ENCODE measurements around the gene PCDHGA5. TPM values are rescaled to one million over a fixed set of nuclear protein-coding genes. Genes with fewer than 3 reads are reported as not detected.
A peak's percentile ranks its signal among the peaks of the same experiment; 100 is the strongest.
"Not testable (repeated sequence)": the region's sequence is repeated elsewhere in the genome, so short reads cannot be mapped to it uniquely, and the experiment has no call there.

PCDHGA5 gene
- total RNA-seq, 6 donors from 2014 or later = 0.97 to 7.3 (median 2.0) TPM

DNA sequence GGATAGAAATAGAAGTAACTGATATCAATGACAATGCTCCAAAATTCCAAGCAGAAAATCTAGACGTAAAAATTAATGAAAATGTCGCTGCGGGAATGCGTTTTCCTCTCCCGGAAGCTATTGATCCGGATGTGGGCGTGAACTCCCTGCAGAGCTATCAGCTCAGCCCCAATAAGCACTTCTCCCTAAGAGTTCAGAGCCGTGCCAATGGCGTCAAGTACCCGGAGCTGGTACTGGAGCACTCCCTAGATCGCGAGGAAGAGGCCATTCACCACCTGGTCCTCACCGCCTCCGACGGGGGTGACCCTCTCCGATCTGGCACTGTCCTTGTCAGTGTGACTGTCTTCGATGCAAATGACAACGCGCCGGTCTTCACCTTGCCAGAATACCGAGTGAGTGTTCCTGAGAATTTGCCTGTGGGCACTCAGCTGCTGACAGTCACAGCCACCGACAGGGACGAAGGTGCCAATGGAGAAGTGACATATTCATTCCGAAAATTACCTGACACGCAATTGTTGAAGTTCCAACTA, 49.6 kb downstream of the PCDHGA5 start:
- Histone ChIP-seq H3K9me3 (peaks cover 45 to 86% (median 73%) of the 10 kb centered on the region in 4 donors), H3K36me3 (no peaks in the 10 kb centered on the region), H3K4me1 (peaks cover 0 to 8% (median 1%) of the 10 kb centered on the region in 4 donors), H3K27ac (no peak overlapping the region), H3K27me3 (no peaks in the 10 kb centered on the region), H3K4me3 (peak overlapping the region in 3 of 4 donors; percentile 27 to 47 (median 45))
- no peak for DNase-seq
- WGBS, 2 donors = 21 to 25% methylated on average over 25 of the region's 25 CpGs
- TF ChIP-seq POLR2A (IDR thresholded peaks at IDR 0.05) = no peak
- no peak for TF ChIP-seq POLR2AphosphoS5 (IDR thresholded peaks at IDR 0.05)
- TF ChIP-seq EP300 (IDR thresholded peaks at IDR 0.05) = no peak
- TF ChIP-seq, protein P1, sequence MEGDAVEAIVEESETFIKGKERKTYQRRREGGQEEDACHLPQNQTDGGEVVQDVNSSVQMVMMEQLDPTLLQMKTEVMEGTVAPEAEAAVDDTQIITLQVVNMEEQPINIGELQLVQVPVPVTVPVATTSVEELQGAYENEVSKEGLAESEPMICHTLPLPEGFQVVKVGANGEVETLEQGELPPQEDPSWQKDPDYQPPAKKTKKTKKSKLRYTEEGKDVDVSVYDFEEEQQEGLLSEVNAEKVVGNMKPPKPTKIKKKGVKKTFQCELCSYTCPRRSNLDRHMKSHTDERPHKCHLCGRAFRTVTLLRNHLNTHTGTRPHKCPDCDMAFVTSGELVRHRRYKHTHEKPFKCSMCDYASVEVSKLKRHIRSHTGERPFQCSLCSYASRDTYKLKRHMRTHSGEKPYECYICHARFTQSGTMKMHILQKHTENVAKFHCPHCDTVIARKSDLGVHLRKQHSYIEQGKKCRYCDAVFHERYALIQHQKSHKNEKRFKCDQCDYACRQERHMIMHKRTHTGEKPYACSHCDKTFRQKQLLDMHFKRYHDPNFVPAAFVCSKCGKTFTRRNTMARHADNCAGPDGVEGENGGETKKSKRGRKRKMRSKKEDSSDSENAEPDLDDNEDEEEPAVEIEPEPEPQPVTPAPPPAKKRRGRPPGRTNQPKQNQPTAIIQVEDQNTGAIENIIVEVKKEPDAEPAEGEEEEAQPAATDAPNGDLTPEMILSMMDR (IDR thresholded peaks at IDR 0.05) = no peak
- peak in 1 of 2 donors; percentile 12 for ATAC-seq (ENCODE audit: low FRiP score in 2 of 2)

DNA sequence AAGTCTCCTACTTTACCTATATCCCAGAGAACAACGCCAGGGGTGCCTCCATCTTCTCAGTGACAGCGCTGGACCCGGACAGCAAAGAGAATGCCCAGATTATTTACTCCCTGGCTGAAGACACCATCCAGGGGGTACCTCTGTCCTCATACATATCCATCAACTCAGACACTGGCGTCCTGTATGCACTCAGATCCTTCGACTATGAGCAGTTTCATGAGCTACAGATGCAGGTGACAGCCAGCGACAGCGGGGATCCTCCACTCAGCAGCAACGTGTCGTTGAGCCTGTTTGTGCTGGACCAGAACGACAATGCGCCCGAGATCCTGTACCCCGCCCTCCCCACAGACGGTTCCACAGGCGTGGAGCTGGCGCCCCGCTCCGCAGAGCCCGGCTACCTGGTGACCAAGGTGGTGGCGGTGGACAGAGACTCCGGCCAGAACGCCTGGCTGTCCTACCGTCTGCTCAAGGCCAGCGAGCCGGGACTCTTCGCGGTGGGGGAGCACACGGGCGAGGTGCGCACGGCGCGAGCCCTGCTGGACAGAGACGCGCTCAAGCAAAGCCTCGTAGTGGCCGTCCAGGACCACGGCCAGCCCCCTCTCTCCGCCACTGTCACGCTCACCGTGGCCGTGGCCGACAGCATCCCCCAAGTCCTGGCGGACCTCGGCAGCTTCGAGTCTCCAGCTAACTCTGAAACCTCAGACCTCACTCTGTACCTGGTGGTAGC, 50.7 kb downstream of the PCDHGA5 start:
- not testable (repeated sequence) for H3K27ac ChIP-seq; H3K36me3 ChIP-seq; ATAC-seq (ENCODE audit: low FRiP score in 2 of 2); H3K27me3 ChIP-seq; H3K4me3 ChIP-seq
- Histone ChIP-seq H3K4me1 (peaks cover 0 to 11% (median 1%) of the 10 kb centered on the region in 4 donors), H3K9me3 (peaks cover 45 to 86% (median 74%) of the 10 kb centered on the region in 4 donors)
- peak in 1 of 2 donors; percentile 70 for DNase-seq
- WGBS, 2 donors = 14 to 16% methylated on average over 3 to 10 of the region's 46 CpGs

DNA sequence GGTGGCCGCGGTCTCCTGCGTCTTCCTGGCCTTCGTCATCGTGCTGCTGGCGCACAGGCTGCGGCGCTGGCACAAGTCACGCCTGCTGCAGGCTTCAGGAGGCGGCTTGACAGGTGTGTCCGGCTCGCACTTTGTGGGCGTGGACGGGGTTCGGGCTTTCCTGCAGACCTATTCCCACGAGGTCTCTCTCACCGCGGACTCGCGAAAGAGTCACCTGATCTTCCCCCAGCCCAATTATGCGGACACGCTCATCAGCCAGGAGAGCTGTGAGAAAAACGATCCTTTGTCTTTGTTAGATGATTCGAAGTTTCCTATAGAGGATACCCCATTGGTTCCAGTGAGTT, 51.3 kb downstream of the PCDHGA5 start:
- not testable (repeated sequence) for H3K27ac ChIP-seq; H3K36me3 ChIP-seq; H3K27me3 ChIP-seq; H3K4me3 ChIP-seq; DNase-seq; ATAC-seq (ENCODE audit: low FRiP score in 2 of 2)
- 19 to 21% methylated on average over 17 to 24 of the region's 24 CpGs for WGBS, 2 donors
- peaks cover 0 to 11% (median 1%) of the 10 kb centered on the region in 4 donors for H3K4me1 ChIP-seq
- H3K9me3 ChIP-seq = peaks cover 44 to 86% (median 74%) of the 10 kb centered on the region in 4 donors

Other genes with a start within 250 kb of the PCDHGA5 start
- 1 to 10 TPM in 5 of 6 donors, under 1 TPM in 1; 0.49 to 2.9 (median 2.4) TPM for gene PCDHB4, start 242.3 kb upstream of the PCDHGA5 start, total RNA-seq
- 10 to 100 TPM in 1 of 6 donors, 1 to 10 TPM in 5; 1.8 to 22.4 (median 2.2) TPM for gene PCDHB5, start 229.0 kb upstream of the PCDHGA5 start, total RNA-seq
- gene PCDHB6, start 214.1 kb upstream of the PCDHGA5 start, total RNA-seq = 1 to 10 TPM in 1 of 6 donors, under 1 TPM in 4, not detected in 1; 0.46 to 1.0 (median 0.77) TPM
- 1 to 10 TPM in 5 of 6 donors, under 1 TPM in 1; 0.30 to 2.9 (median 1.8) TPM for gene PCDHB7, start 191.5 kb upstream of the PCDHGA5 start, total RNA-seq
- 1 to 10 TPM in 1 of 6 donors, under 1 TPM in 3, not detected in 2; 0.83 to 2.1 (median 0.96) TPM for gene PCDHB8, start 186.4 kb upstream of the PCDHGA5 start, total RNA-seq
- 1 to 10 TPM; 1.6 to 4.9 (median 2.1) TPM for gene PCDHB16, start 181.8 kb upstream of the PCDHGA5 start, total RNA-seq
- 1 to 10 TPM in 4 of 6 donors, under 1 TPM in 2; 0.63 to 3.1 (median 1.2) TPM for gene PCDHB9, start 177.0 kb upstream of the PCDHGA5 start, total RNA-seq
- 1 to 10 TPM; 1.0 to 2.2 (median 1.6) TPM for gene PCDHB10, start 171.8 kb upstream of the PCDHGA5 start, total RNA-seq
- gene PCDHB11, start 164.5 kb upstream of the PCDHGA5 start, total RNA-seq = 1 to 10 TPM in 5 of 6 donors, under 1 TPM in 1; 0.78 to 3.4 (median 1.5) TPM
- gene PCDHB12, start 155.4 kb upstream of the PCDHGA5 start, total RNA-seq = 1 to 10 TPM in 4 of 6 donors, under 1 TPM in 2; 0.39 to 6.3 (median 1.8) TPM
- 1 to 10 TPM; 1.2 to 3.1 (median 2.1) TPM for gene PCDHB13, start 150.2 kb upstream of the PCDHGA5 start, total RNA-seq
- 1 to 10 TPM; 1.3 to 5.2 (median 2.7) TPM for gene PCDHB14, start 140.8 kb upstream of the PCDHGA5 start, total RNA-seq
- gene PCDHB15, start 118.8 kb upstream of the PCDHGA5 start, total RNA-seq = 1 to 10 TPM; 1.4 to 4.2 (median 2.6) TPM
- gene SLC25A2, start 60.1 kb upstream of the PCDHGA5 start, total RNA-seq = 1 to 10 TPM in 1 of 6 donors, under 1 TPM in 3, not detected in 2; 0.40 to 1.2 (median 0.55) TPM
- 10 to 100 TPM; 35.6 to 74.5 (median 39.8) TPM for gene TAF7, start 43.4 kb upstream of the PCDHGA5 start, total RNA-seq
- gene PCDHGA1, start 33.6 kb upstream of the PCDHGA5 start, total RNA-seq = under 1 TPM in 4 of 6 donors, not detected in 2; 0.15 to 0.51 (median 0.24) TPM
- gene PCDHGA2, start 25.4 kb upstream of the PCDHGA5 start, total RNA-seq = 1 to 10 TPM; 1.6 to 4.3 (median 2.7) TPM
- gene PCDHGA3, start 20.3 kb upstream of the PCDHGA5 start, total RNA-seq = 1 to 10 TPM in 4 of 6 donors, under 1 TPM in 2; 0.80 to 2.1 (median 1.7) TPM
- 1 to 10 TPM in 4 of 6 donors, under 1 TPM in 2; 0.76 to 6.3 (median 1.3) TPM for gene PCDHGB1, start 14.1 kb upstream of the PCDHGA5 start, total RNA-seq
- gene PCDHGA4, start 9.1 kb upstream of the PCDHGA5 start, total RNA-seq = 1 to 10 TPM; 1.7 to 9.4 (median 2.8) TPM
- 10 to 100 TPM in 1 of 6 donors, 1 to 10 TPM in 5; 1.7 to 12.6 (median 2.7) TPM for gene PCDHGB2, start 4.2 kb upstream of the PCDHGA5 start, total RNA-seq
- 1 to 10 TPM; 1.2 to 6.3 (median 2.3) TPM for gene PCDHGB3, start 6.1 kb downstream of the PCDHGA5 start, total RNA-seq
- gene PCDHGA6, start 9.7 kb downstream of the PCDHGA5 start, total RNA-seq = 1 to 10 TPM; 1.7 to 7.3 (median 3.6) TPM
- gene PCDHGA7, start 18.6 kb downstream of the PCDHGA5 start, total RNA-seq = 10 to 100 TPM in 1 of 6 donors, 1 to 10 TPM in 5; 1.2 to 13.6 (median 2.7) TPM
- 1 to 10 TPM; 2.4 to 6.5 (median 2.9) TPM for gene PCDHGB4, start 23.5 kb downstream of the PCDHGA5 start, total RNA-seq
- 1 to 10 TPM in 5 of 6 donors, under 1 TPM in 1; 0.66 to 8.4 (median 1.6) TPM for gene PCDHGA8, start 28.5 kb downstream of the PCDHGA5 start, total RNA-seq
- 10 to 100 TPM in 1 of 6 donors, 1 to 10 TPM in 5; 6.2 to 11.8 (median 8.3) TPM for gene PCDHGB5, start 33.8 kb downstream of the PCDHGA5 start, total RNA-seq
- gene PCDHGA9, start 38.6 kb downstream of the PCDHGA5 start, total RNA-seq = 1 to 10 TPM; 2.4 to 8.4 (median 4.5) TPM
- gene PCDHGB6, start 43.9 kb downstream of the PCDHGA5 start, total RNA-seq = 1 to 10 TPM; 3.2 to 7.4 (median 6.3) TPM
- 10 to 100 TPM in 1 of 6 donors, 1 to 10 TPM in 5; 3.0 to 19.9 (median 4.3) TPM for gene PCDHGA10, start 48.8 kb downstream of the PCDHGA5 start, total RNA-seq
- 10 to 100 TPM in 4 of 6 donors, 1 to 10 TPM in 2; 7.0 to 22.5 (median 12.7) TPM for gene PCDHGB7, start 53.5 kb downstream of the PCDHGA5 start, total RNA-seq
- 10 to 100 TPM in 1 of 6 donors, 1 to 10 TPM in 5; 2.0 to 16.8 (median 2.3) TPM for gene PCDHGA11, start 56.9 kb downstream of the PCDHGA5 start, total RNA-seq
- 10 to 100 TPM in 1 of 6 donors, 1 to 10 TPM in 5; 4.3 to 19.9 (median 5.7) TPM for gene PCDHGA12, start 66.3 kb downstream of the PCDHGA5 start, total RNA-seq
- gene PCDHGC3, start 111.8 kb downstream of the PCDHGA5 start, total RNA-seq = 100 to 1,000 TPM in 1 of 6 donors, 10 to 100 TPM in 5; 26.4 to 116 (median 50.1) TPM
- gene PCDHGC4, start 120.9 kb downstream of the PCDHGA5 start, total RNA-seq = 10 to 100 TPM in 1 of 6 donors, 1 to 10 TPM in 4, under 1 TPM in 1; 0.69 to 24.7 (median 1.8) TPM
- gene PCDHGC5, start 124.9 kb downstream of the PCDHGA5 start, total RNA-seq = 10 to 100 TPM in 1 of 6 donors, 1 to 10 TPM in 3, under 1 TPM in 2; 0.61 to 11.5 (median 1.4) TPM

All from upper lobe of left lung (tissue), 6 donors.